HG03558 (cell line): ENCODE results near the gene RGL2.
A peak's percentile ranks its signal among the peaks of the same experiment; 100 is the strongest.

Source experiments
- ATAC-seq: cut with Tn5 transposase; IDR thresholded peaks from one replicate; pipeline ENCODE4 v1.9.1; 2021; ENCODE audit warnings: moderate number of reproducible peaks; ENCODE audit not compliant: unreplicated experiment; ENCODE audit errors: extremely low read depth

RGL2 gene

DNA sequence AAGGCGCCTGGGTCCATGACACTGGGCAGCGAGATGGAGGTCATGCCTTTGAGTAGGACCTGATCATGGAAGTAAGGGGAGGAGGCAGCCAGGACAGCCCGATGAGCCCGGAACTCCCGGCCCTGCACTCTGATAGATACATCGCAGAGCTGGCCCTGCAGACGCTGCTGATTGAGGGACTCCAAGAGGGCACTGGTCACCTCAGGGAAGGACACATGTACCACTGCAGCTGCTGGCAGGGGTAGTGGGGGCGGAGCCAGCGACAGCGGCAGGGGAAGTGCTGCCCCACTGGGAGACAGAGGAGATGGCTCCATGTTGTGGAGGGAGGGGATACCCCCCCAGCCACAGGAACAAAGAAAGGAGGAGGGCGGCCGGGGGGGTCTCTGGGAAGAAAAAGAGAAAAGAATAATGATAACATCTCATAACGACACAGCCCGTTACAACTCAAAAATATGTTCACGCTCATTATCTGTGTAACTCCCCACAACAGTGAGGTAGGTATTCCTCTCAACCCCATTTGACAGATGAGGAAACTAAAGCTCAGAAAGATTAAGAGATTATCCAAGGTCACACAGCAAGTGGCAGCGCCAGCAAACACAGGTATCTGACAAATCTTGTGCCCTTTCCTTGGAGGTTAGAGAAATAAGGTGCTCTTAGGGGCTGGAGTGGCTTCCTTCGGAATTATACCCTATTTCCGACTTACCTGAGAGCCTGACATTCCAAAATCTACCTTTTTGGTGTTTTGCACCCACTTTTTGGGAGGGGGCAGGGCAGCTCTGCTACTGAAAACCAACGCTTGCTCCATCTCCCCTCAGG lies 18.1 kb upstream of the RGL2 start:
- no peak for ATAC-seq

GRCh38 chr6:33315793-33316602 lies 17.3 kb upstream of the RGL2 start:
- ATAC-seq = no peak

GRCh38 chr6:33314943-33315792 lies 16.4 kb upstream of the RGL2 start:
- no peak for ATAC-seq

DNA sequence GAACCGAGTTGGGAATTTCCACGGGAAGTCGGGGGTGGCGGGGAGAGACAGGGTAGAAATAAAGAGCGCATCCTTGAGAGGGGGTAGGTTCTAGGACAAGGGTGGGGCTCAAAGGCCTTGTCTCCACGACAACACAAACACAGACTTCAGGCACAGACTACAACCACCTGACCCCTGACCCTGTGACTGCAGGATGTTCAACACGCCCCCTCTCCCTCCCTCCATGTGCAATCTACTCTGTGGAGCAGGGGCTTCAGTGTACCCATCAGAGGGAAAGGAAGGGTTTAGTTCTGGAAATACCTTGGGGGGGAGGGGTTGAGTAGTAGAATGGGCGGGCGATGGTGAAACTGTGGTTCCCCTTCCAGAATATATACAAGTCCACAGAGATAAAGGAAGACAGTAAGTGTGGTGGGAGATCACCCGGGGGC lies 15.8 kb upstream of the RGL2 start:
- no peak for ATAC-seq

- ATAC-seq = no peak
Observed at GRCh38 chr6:33313709-33314514, 15.2 kb upstream of the RGL2 start, which contains the start of gene TAPBP. TSS of gene TAPBP (minus strand) at chr6:33314078. CDS start at chr6:33314041, 37 bp downstream.

GRCh38 chr6:33313105-33313708 lies 14.5 kb upstream of the RGL2 start:
- no peak for ATAC-seq

GRCh38 chr6:33312361-33313104 lies 13.8 kb upstream of the RGL2 start:
- no peak for ATAC-seq

DNA sequence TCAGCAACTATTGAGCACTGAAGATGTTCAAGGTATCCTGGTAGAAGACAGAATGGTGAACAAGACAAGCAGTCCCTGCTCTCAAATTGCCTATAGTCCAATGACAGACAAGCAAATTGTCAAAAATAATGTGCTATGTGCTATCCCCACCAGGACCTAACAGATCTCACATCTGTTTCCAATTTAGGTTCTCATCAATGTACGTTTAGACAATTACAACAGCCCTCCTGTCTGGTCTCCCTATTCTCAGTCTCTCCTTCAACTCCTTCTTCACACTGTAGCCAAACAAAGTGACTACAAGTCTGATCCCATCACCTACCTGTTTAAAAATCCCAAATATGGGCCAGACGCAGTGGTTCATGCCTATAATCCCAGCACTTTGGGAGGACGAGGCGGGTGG lies 7.6 kb upstream of the RGL2 start:
- ATAC-seq = no peak

DNA sequence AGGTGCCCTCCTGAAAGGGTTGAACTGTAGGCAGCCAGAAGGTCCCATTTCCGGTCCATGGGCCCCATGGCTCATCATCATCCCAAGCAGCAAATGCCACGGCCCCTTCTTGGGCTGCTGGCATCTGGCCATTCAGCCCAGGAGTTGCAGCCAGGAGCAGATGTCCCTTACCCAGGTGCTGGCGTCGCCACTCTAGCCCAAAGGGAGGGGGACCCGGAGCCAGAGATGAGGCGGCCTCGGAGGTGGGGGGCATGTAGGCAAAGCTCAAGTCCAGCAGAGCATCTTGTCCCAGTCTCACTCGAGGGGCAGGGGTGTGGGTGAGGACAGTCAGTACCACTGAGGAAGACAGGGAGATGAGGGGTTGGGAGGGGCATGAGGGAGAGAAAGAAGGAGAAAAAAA lies 6.3 kb upstream of the RGL2 start:
- no peak for ATAC-seq

- no peak for ATAC-seq
Observed at GRCh38 chr6:33304216-33304615, 5.5 kb upstream of the RGL2 start.

DNA sequence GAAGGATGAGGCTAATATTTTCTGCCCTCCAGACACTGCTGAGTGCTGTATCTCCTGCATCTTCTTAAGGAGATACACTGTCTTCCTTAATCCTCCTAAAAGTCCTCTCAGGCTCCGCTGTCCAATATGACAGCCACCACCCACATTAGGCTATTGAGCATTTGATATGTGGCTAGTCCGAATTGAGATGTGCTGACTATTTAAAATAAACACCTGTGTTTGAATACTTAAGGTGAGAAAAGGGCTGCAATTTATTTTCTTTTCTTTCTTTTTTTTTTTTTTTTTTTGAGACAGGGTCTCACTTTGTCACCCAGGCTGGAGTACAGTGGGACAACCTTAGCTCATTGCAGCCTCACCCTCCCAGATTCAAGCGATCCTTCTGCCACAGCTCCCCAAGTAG lies 3.1 kb upstream of the RGL2 start:
- no peak for ATAC-seq

DNA sequence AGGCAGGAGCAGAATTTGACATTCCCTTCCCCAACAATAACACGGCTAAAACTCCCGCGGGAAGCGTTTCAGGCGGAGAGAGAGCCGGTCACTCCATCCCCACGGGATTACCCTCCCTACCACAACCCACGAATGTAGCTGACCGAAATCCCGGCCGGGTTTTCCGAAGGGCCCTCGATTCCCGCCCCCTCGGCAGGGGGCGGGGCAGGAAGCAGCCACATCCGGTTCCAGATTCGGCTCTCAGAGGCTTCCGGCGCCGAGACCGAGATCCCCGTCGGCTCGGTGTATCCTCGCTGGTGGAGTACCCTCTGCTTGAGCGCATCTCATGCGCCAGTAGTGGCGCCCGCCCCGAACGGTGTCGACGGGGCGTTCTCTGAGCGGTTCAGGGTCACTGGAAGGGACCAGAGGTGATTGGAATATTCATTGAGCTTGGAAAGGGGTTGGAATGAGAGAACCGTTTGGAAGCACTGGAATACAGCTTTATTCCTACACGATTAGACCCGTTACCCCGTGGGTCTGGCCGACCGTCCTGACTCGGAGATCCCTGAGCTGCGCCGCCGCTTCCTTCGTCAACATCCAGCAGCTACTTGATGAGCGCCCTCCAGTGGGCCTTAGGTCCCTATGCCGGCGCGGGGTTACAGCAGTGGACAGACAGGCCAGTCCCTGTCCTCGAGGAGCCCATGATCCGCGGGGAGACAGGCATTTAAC lies 649 bp upstream of the RGL2 start:
- ATAC-seq = peak; percentile 61

DNA sequence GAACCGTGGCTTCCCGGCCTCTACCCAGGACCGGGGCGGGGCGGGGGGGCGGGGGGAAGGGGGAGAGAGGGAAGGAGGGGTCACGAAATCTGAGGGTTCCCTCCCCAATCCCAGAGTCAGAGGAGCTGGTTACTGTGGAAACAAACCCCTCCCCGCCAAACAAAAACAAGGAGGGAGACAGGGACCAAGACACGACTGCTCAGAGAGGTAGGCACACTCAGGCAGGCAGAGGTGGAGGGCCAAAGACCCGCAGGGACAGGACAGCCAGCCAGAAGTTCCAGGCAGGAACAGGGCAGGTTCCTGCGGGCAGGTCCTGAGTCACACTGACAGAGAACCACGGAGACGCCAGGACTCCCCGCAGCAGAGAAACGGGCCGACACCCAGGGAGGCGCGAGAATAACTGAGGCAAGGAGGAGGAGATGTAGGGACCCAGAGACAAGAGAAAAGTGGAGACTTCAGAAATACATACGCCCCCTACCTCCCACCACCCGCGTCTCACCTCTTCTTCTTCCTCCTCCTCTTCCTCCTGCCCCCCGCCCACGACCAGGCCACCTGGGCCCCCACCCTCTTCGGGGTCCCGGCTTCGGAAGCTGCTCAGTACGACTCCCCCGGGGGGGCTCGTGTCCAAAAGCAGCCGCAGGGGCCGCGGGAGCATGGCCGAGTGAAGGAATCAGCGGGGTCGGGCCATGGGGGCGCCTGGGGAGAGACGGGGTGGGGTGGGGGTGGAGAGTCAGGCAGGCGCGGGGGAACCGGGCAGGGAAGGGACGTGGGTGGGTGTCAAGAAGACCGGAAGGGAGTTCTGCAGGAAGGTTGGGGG lies 578 bp downstream of the RGL2 start:
- ATAC-seq = no peak

DNA sequence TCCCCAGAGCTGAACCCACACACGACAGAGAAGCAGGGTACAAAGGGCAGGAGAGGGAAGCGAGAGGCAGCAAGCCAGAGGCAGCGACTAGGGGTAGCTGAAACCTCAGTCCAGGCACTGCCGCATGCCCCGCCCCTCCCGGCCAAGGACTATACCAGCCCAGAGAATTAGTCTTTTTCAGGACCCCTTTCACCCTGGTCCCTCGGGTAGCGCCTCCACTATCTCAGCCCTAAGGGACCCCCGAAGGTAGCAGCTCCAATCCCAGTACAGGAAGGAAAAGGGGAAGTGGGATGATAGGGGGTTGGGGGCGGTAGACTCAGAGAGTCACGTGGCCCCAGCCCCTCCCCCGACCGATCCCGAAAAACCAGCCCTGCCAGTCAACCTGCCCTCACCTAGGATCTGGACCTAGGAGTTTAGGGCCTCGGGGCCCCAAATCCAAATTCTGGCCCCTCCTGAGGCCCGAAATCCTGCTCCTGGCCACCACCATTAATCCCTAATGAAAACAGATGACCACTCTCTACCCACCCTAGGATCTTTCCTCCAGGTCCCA lies 1.3 kb downstream of the RGL2 start:
- ATAC-seq = no peak

DNA sequence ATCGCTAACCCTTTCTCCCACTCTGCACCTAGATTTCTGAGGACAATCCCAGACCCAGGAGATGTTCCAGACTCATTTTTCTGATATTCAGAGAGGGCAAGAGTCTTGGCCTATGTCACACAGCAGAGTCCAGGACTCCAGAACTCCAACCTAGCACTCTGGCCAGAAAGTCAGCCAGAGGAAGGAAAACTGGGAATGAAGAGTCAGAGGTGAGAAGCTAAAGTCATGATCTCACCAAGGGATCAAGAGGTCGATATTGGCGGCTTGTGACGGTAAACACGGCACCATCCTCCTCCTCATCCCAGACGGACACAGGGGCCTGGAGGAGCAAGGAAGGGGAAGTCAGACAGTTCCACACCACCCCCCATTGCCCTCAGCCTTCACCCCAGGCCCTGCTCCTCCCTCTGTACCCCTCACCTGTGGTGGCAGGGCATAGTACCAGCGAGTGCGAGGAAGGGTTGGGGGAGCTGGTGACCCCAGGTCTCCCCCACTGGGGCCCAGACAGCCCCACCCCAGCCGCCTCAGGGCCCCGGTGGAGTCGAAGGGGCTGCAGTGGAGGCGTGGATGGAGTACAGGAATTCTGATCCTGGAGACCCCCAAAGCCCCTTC lies 1.8 kb downstream of the RGL2 start:
- no peak for ATAC-seq

- ATAC-seq = no peak
Observed at GRCh38 chr6:33295621-33296369, 2.9 kb downstream of the RGL2 start.
